ENCODE measurements around the gene BCAS3. TPM values are rescaled to one million over a fixed set of nuclear protein-coding genes. Genes with fewer than 3 reads are reported as not detected.
A peak's percentile ranks its signal among the peaks of the same experiment; 100 is the strongest.

The BCAS3 gene
- total and polyA plus RNA-seq, 4 experiments from 2014 or later, result 27.0 to 45.2 (median 41.2) TPM

DNA sequence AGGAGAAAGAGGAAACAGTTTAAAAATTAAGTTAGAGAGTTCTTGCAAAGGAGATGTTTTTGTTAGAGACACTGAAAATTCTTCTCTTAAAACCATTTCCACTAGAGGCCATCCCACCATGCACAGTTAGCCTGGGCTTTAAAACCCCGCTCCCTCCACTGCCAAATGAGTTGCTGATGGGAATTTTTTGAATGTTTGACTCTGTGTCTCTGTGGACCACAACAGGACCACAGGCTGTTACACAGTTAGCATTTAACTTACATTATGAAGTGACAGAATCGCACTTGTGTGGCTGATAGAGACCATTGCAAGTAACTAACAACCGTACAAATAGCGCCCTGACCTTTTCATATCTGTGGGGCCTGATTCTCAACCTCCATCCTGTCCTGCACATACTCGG lies 647.3 kb downstream of the BCAS3 start:
- no peaks in the 10 kb centered on the region for H3K9me3 Mint-ChIP-seq
- ChIA-PET CTCF (ENCODE audit: partially characterized antibody) (no interaction called here), POLR2A (ENCODE audit: partially characterized antibody) (no interaction called here)
- H3K27ac Mint-ChIP-seq, result no peak overlapping the region
- H3K4me3 Mint-ChIP-seq, result no peak overlapping the region
- no peak overlapping the region for H3K27ac ChIP-seq (ENCODE audit: low read depth, low read length)
- no peak overlapping the region for H3K4me3 ChIP-seq (ENCODE audit: low read length in 2 of 2)
- no peaks in the 10 kb centered on the region for H3K4me1 Mint-ChIP-seq
- intact Hi-C loops (cut with micrococcal nuclease), result no loop called here
- no peaks in the 10 kb centered on the region for H3K27me3 ChIP-seq (ENCODE audit: insufficient read depth, low read length)
- H3K4me1 ChIP-seq (ENCODE audit: insufficient read depth, low read length), result no peaks in the 10 kb centered on the region
- peaks cover 0 to 1% of the 10 kb centered on the region in 2 donors for H3K27me3 Mint-ChIP-seq
- DNase-seq, result no peak
- H3K36me3 ChIP-seq (ENCODE audit: insufficient read depth, low read length), result no peaks in the 10 kb centered on the region
- no peaks in the 10 kb centered on the region for H3K9me3 ChIP-seq (ENCODE audit: control insufficient read depth in 1 of 2, low read length in 2 of 2)
- peaks cover 0 to 6% of the 10 kb centered on the region in 2 donors for H3K36me3 Mint-ChIP-seq

DNA sequence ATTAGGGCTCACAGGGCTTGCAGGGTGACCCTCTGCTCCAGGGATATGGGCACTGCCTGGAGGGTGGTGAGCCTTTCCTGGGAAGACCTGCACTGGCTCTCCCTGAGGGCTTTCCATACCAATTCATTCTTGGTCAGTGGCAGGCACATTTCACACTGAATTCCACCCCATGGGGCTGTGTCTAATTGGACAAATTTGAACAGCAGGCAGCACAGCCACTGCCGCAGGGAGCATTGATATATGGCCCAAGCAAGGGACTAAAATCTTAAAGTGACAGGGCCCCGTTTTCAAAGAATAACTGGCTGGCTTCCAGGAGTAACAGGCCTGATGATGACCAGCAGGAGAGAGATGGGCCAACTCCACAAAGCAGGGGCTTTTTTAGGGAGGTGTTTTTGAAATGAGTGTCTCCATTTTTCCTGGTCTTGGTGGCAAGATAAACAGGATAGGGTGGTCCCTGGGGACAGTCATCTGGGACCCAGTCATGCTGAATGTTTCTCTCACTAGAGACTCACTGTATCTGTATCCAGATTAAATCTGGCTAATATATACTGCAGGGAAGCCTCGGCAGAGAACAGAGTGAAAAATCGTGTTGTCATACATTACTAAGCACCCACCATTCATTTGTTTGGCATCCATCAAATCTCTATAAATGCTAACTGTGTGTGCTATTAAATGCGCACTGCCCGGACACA lies 647.9 kb downstream of the BCAS3 start:
- Histone ChIP-seq H3K27ac (ENCODE audit: low read depth, low read length) (no peak overlapping the region), H3K27me3 (ENCODE audit: insufficient read depth, low read length) (no peaks in the 10 kb centered on the region), H3K4me1 (ENCODE audit: insufficient read depth, low read length) (no peaks in the 10 kb centered on the region), H3K36me3 (ENCODE audit: insufficient read depth, low read length) (no peaks in the 10 kb centered on the region), H3K9me3 (ENCODE audit: control insufficient read depth in 1 of 2, low read length in 2 of 2) (no peaks in the 10 kb centered on the region), H3K4me3 (ENCODE audit: low read length in 2 of 2) (no peak overlapping the region)
- no peak for DNase-seq
- intact Hi-C loops (cut with micrococcal nuclease), result no loop called here
- CTCF ChIA-PET (ENCODE audit: partially characterized antibody), result no interaction called here
- POLR2A ChIA-PET (ENCODE audit: partially characterized antibody), result no interaction called here
- Mint-ChIP-seq H3K27me3 (peaks cover 0 to 1% of the 10 kb centered on the region in 2 donors), H3K36me3 (peaks cover 0 to 6% of the 10 kb centered on the region in 2 donors), H3K27ac (no peak overlapping the region), H3K4me3 (no peak overlapping the region), H3K9me3 (no peaks in the 10 kb centered on the region), H3K4me1 (no peaks in the 10 kb centered on the region)

DNA sequence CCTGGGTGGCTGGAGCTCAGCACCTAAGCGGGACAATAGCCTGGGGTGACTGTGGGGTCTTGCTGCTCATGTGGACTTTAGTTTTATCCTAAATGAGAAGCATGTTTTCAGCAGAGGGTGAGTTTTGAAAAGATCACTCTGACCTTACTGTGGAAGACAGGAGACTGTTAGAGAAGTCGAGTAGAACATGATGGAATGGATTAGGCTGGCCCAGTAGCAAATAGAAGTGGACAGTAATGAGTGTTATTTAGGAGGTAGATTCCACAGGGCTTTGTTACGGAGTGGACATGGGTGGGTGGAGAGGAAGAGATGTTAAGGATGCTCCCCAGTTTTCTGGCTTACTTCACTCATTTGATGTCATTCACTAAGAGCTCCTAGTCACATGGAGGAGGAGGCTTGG lies 648.7 kb downstream of the BCAS3 start:
- POLR2A ChIA-PET (ENCODE audit: partially characterized antibody), result no interaction called here
- H3K9me3 ChIP-seq (ENCODE audit: control insufficient read depth in 1 of 2, low read length in 2 of 2), result no peaks in the 10 kb centered on the region

DNA sequence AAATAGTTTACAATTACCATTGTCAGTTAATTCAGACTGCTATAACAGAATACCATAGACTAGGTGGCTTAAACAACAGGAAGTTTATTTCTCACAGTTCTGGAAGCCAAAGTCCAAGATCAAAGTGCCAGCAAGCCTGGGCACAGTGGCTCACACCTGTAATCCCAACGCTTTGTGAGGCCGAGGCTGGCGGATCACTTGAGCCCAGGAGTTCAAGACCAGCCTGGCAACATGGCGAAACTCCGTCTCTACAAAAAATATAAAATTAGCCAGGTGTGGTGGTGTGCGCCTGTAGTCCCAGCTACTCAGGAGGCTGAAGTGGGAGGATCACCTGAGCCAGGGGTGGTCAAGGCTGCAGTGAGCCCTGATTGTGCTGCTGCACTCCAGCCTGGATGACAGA lies 650.7 kb downstream of the BCAS3 start:
- POLR2A ChIA-PET (ENCODE audit: partially characterized antibody), result no interaction called here
- CTCF ChIA-PET (ENCODE audit: partially characterized antibody), result no interaction called here

More for the DNA sequence above, 648.7 kb downstream of the BCAS3 start:
- no peak for DNase-seq
- H3K4me1 ChIP-seq (ENCODE audit: insufficient read depth, low read length), result no peaks in the 10 kb centered on the region
- H3K9me3 Mint-ChIP-seq, result no peaks in the 10 kb centered on the region
- H3K4me1 Mint-ChIP-seq, result no peaks in the 10 kb centered on the region
- no peaks in the 10 kb centered on the region for H3K36me3 ChIP-seq (ENCODE audit: insufficient read depth, low read length)
- no peak overlapping the region for H3K4me3 Mint-ChIP-seq
- intact Hi-C loops (cut with micrococcal nuclease), result no loop called here
- H3K27ac Mint-ChIP-seq, result no peak overlapping the region
- H3K27ac ChIP-seq (ENCODE audit: low read depth, low read length), result no peak overlapping the region
- H3K27me3 ChIP-seq (ENCODE audit: insufficient read depth, low read length), result no peaks in the 10 kb centered on the region
- peaks cover 0 to 6% of the 10 kb centered on the region in 2 donors for H3K36me3 Mint-ChIP-seq
- H3K27me3 Mint-ChIP-seq, result peaks cover 0 to 1% of the 10 kb centered on the region in 2 donors
- H3K4me3 ChIP-seq (ENCODE audit: low read length in 2 of 2), result no peak overlapping the region
- CTCF ChIA-PET (ENCODE audit: partially characterized antibody), result no interaction called here

DNA sequence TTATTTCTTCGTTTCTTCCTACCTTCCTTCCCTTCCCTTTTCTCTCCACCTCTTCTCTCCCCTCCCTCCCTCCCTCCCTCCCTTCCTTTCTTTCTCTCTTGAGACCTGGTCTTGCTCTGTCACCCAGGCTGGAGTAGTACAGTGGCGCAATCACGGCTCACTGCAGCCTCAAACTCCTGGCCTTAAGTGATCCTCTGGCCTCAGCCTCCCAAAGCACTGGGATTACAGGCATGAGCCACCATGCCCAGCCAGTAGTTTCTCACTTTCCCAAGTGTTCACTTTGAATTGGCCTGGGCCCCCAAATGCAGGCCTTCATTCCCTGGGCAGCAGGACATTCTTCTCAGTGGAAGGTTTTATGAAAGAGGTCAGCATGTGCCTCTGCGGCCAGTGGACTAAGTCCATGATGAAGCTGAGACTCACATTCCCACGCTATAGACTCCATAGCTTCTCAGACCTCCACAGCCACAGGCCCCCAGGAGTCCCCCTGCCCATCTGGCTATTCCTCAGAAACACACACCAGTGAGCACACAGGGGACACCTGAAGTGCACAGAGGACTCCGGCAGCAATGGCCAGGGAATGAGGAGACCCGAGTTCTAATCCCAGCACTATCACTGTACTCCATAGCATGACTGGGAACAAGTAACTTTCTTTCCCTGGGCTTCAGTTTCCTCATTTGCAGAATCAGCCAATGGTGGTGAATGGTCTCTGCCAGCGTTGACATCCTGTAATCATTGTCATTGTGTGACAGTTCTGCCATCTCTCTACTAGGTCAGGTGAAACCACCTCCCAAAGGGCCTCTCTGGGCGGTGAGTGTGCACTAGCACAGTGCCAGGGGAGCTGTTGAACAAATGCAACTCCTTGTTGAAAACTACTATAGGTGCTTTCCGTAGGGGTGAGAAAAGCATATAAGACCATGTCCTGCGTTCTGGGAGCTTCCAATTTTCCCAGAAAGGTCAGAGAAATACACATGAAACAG lies 652.8 kb downstream of the BCAS3 start:
- no peak overlapping the region for H3K27ac ChIP-seq (ENCODE audit: low read depth, low read length)
- H3K4me3 Mint-ChIP-seq, result no peak overlapping the region
- no peaks in the 10 kb centered on the region for H3K36me3 ChIP-seq (ENCODE audit: insufficient read depth, low read length)
- no peaks in the 10 kb centered on the region for H3K4me1 Mint-ChIP-seq
- no peak overlapping the region for H3K4me3 ChIP-seq (ENCODE audit: low read length in 2 of 2)
- H3K36me3 Mint-ChIP-seq, result peaks cover 0 to 8% of the 10 kb centered on the region in 2 donors
- no peak for DNase-seq
- H3K27me3 Mint-ChIP-seq, result no peaks in the 10 kb centered on the region
- CTCF ChIA-PET (ENCODE audit: partially characterized antibody), result no interaction called here
- intact Hi-C loops (cut with micrococcal nuclease), result no loop called here
- POLR2A ChIA-PET (ENCODE audit: partially characterized antibody), result no interaction called here
- peaks cover 0 to 2% (median 0%) of the 10 kb centered on the region in 8 donors for H3K9me3 Mint-ChIP-seq
- no peaks in the 10 kb centered on the region for H3K4me1 ChIP-seq (ENCODE audit: insufficient read depth, low read length)
- no peak overlapping the region for H3K27ac Mint-ChIP-seq
- H3K27me3 ChIP-seq (ENCODE audit: insufficient read depth, low read length), result no peaks in the 10 kb centered on the region
- no peaks in the 10 kb centered on the region for H3K9me3 ChIP-seq (ENCODE audit: control insufficient read depth in 1 of 2, low read length in 2 of 2)

More for the DNA sequence above, 650.7 kb downstream of the BCAS3 start:
- intact Hi-C loops (cut with micrococcal nuclease), result no loop called here
- H3K4me1 ChIP-seq (ENCODE audit: insufficient read depth, low read length), result no peaks in the 10 kb centered on the region
- H3K4me3 ChIP-seq (ENCODE audit: low read length in 2 of 2), result no peak overlapping the region
- no peaks in the 10 kb centered on the region for H3K9me3 Mint-ChIP-seq
- no peaks in the 10 kb centered on the region for H3K36me3 ChIP-seq (ENCODE audit: insufficient read depth, low read length)
- H3K27me3 Mint-ChIP-seq, result no peaks in the 10 kb centered on the region
- no peak for DNase-seq
- H3K4me3 Mint-ChIP-seq, result no peak overlapping the region
- no peaks in the 10 kb centered on the region for H3K9me3 ChIP-seq (ENCODE audit: control insufficient read depth in 1 of 2, low read length in 2 of 2)
- peaks cover 0 to 3% of the 10 kb centered on the region in 2 donors for H3K36me3 Mint-ChIP-seq
- no peak overlapping the region for H3K27ac ChIP-seq (ENCODE audit: low read depth, low read length)
- no peaks in the 10 kb centered on the region for H3K27me3 ChIP-seq (ENCODE audit: insufficient read depth, low read length)
- no peak overlapping the region for H3K27ac Mint-ChIP-seq
- no peaks in the 10 kb centered on the region for H3K4me1 Mint-ChIP-seq

DNA sequence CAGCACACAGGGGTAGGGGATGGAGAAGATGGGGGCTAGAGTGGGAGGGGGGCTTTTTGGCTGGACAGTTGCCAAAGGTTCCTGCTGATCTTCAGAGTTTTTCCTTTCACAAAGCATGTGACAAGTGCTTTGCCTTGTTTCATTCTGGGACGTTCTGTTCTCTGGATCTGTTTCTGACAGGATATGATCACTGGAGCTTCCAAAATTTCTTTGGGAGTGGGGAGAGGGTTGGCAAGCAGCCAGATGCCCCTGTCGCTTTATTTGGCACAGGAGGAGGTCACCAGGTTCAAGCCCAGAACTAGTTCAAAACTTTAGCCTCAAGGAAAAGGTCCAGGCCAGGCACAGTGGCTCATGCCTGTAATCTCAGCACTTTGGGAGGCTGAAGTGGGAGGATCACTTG lies 653.5 kb downstream of the BCAS3 start:
- H3K9me3 Mint-ChIP-seq, result peaks cover 0 to 2% (median 0%) of the 10 kb centered on the region in 8 donors
- peaks cover 0 to 8% of the 10 kb centered on the region in 2 donors for H3K36me3 Mint-ChIP-seq
- no peaks in the 10 kb centered on the region for H3K4me1 ChIP-seq (ENCODE audit: insufficient read depth, low read length)
- no peaks in the 10 kb centered on the region for H3K36me3 ChIP-seq (ENCODE audit: insufficient read depth, low read length)
- H3K4me1 Mint-ChIP-seq, result no peaks in the 10 kb centered on the region
- no peaks in the 10 kb centered on the region for H3K27me3 Mint-ChIP-seq
- no peak overlapping the region for H3K4me3 ChIP-seq (ENCODE audit: low read length in 2 of 2)
- DNase-seq, result no peak
- intact Hi-C loops (cut with micrococcal nuclease), result no loop called here
- POLR2A ChIA-PET (ENCODE audit: partially characterized antibody), result no interaction called here
- CTCF ChIA-PET (ENCODE audit: partially characterized antibody), result no interaction called here
- H3K9me3 ChIP-seq (ENCODE audit: control insufficient read depth in 1 of 2, low read length in 2 of 2), result no peaks in the 10 kb centered on the region
- no peak overlapping the region for H3K27ac ChIP-seq (ENCODE audit: low read depth, low read length)
- no peaks in the 10 kb centered on the region for H3K27me3 ChIP-seq (ENCODE audit: insufficient read depth, low read length)
- no peak overlapping the region for H3K27ac Mint-ChIP-seq
- no peak overlapping the region for H3K4me3 Mint-ChIP-seq

DNA sequence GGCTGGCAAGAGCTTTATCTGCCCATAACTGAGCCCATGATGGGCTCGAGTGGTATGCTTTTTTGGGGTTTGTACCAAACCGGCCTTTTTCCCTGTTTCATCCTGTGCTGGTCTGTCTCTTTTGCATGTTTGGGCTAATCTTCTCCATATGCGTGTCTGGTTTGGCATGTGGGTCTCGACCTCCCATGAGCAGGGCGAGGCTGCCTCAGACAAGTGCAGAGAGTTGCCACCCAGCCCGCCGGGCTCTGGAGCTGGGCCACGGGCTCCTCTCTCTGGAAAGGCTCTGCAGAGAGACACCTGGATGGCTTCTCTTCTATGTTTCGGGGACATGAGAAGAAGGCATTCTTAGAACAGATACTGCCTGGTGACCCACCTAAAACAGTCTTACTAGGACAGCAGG lies 654.2 kb downstream of the BCAS3 start:
- Histone ChIP-seq H3K4me3 (ENCODE audit: low read length in 2 of 2) (no peak overlapping the region), H3K9me3 (ENCODE audit: control insufficient read depth in 1 of 2, low read length in 2 of 2) (no peaks in the 10 kb centered on the region), H3K4me1 (ENCODE audit: insufficient read depth, low read length) (no peaks in the 10 kb centered on the region), H3K36me3 (ENCODE audit: insufficient read depth, low read length) (no peaks in the 10 kb centered on the region), H3K27me3 (ENCODE audit: insufficient read depth, low read length) (no peaks in the 10 kb centered on the region), H3K27ac (ENCODE audit: low read depth, low read length) (no peak overlapping the region)
- DNase-seq, result no peak
- no peaks in the 10 kb centered on the region for H3K27me3 Mint-ChIP-seq
- H3K9me3 Mint-ChIP-seq, result peaks cover 0 to 2% (median 0%) of the 10 kb centered on the region in 8 donors
- no peak overlapping the region for H3K4me3 Mint-ChIP-seq
- ChIA-PET POLR2A (ENCODE audit: partially characterized antibody) (no interaction called here), CTCF (ENCODE audit: partially characterized antibody) (no interaction called here)
- H3K27ac Mint-ChIP-seq, result peak overlapping the region in 1 of 7 donors; percentile 4
- intact Hi-C loops (cut with micrococcal nuclease), result no loop called here
- H3K36me3 Mint-ChIP-seq, result peaks cover 0 to 8% of the 10 kb centered on the region in 2 donors
- no peaks in the 10 kb centered on the region for H3K4me1 Mint-ChIP-seq
